T follicular helper cell (primary cell): ENCODE measurements around the gene SP4.

Experiments
- DNase-seq: peaks from one replicate; pipeline ENCODE4 v3.0.0-alpha.2; 2020; ENCODE audit warnings: low read depth

SP4 gene

GRCh38 chr7:21443149-21443841 lies 15.4 kb downstream of the SP4 start:
- no peak for DNase-seq

GRCh38 chr7:21448974-21449373 lies 21.1 kb downstream of the SP4 start:
- DNase-seq: no peak

GRCh38 chr7:21450076-21450475 lies 22.2 kb downstream of the SP4 start:
- DNase-seq: no peak

GRCh38 chr7:21450941-21451340 lies 23.1 kb downstream of the SP4 start:
- no peak for DNase-seq

GRCh38 chr7:21454182-21454581 lies 26.3 kb downstream of the SP4 start:
- no peak for DNase-seq

GRCh38 chr7:21454906-21455305 lies 27.0 kb downstream of the SP4 start:
- DNase-seq: no peak

- DNase-seq: no peak
These were observed 33.4 kb downstream of the SP4 start for GRCh38 chr7:21461282-21461681.

GRCh38 chr7:21462081-21462480 lies 34.2 kb downstream of the SP4 start:
- DNase-seq: no peak

GRCh38 chr7:21463524-21463923 lies 35.6 kb downstream of the SP4 start:
- DNase-seq: no peak

- DNase-seq: no peak
These were observed 41.1 kb downstream of the SP4 start for GRCh38 chr7:21468969-21469368.

GRCh38 chr7:21469894-21470293 lies 42.0 kb downstream of the SP4 start:
- DNase-seq: no peak

- DNase-seq: no peak
These were observed 44.1 kb downstream of the SP4 start for GRCh38 chr7:21472029-21472428.

GRCh38 chr7:21476429-21476828 lies 48.5 kb downstream of the SP4 start:
- DNase-seq: no peak

GRCh38 chr7:21480693-21481403 lies 53.0 kb downstream of the SP4 start:
- no peak for DNase-seq

GRCh38 chr7:21486511-21486910 lies 58.6 kb downstream of the SP4 start:
- DNase-seq: no peak

- DNase-seq: no peak
These were observed 67.8 kb downstream of the SP4 start for GRCh38 chr7:21495731-21496130.

GRCh38 chr7:21497072-21497471 lies 69.2 kb downstream of the SP4 start:
- DNase-seq: no peak

- DNase-seq: no peak
These were observed 72.4 kb downstream of the SP4 start for GRCh38 chr7:21500117-21500832.

GRCh38 chr7:21504021-21504420 lies 76.1 kb downstream of the SP4 start:
- no peak for DNase-seq

- DNase-seq: no peak
These were observed 79.9 kb downstream of the SP4 start for GRCh38 chr7:21507627-21508343.

GRCh38 chr7:21508538-21508937 lies 80.7 kb downstream of the SP4 start:
- no peak for DNase-seq

- no peak for DNase-seq
These were observed 86.2 kb downstream of the SP4 start for GRCh38 chr7:21514062-21514461.
